Gastroesophageal sphincter (tissue), 3 donors: ENCODE data around the gene SYNJ1.

Experiments
- CTCF ChIP-seq, 4 experiments: fragments of 200-600 bp in 2 of 4; fragments of 450-650 bp in 2 of 4; sonication (generic) in 1 of 4; IDR thresholded peaks; one replicate each; pipeline ENCODE4 v1.5.1; 2017 to 2019; ENCODE audit warnings: antibody characterized with exemption in 4 of 4, mild to moderate bottlenecking in 2 of 4, moderate library complexity in 2 of 4
- POLR2A ChIP-seq, 2 donors: fragments of 450-650 bp; IDR thresholded peaks; one replicate each; pipeline ENCODE4 v1.6.1; 2017; ENCODE audit warnings: antibody characterized with exemption in 2 of 2, mild to moderate bottlenecking in 2 of 2, moderate library complexity in 1 of 2
- POLR2AphosphoS5 ChIP-seq: sonication (generic); formaldehyde crosslinking; IDR thresholded peaks from one replicate; pipeline ENCODE4 v1.6.1; 2017; ENCODE audit warnings: antibody characterized with exemption

- no peak for TF ChIP-seq POLR2A (IDR thresholded peaks at IDR 0.05)
- no peak for TF ChIP-seq CTCF (IDR thresholded peaks at IDR 0.05)
- no peak for TF ChIP-seq POLR2AphosphoS5
These were observed 119.0 kb downstream of the SYNJ1 start for GRCh38 chr21:32608851-32609250.
